Esophagus squamous epithelium (tissue), 4 donors: ENCODE data around the gene CD164L2.

Experiments
- CTCF ChIP-seq, 6 experiments: fragments of 450-650 bp in 4 of 6; fragments of 200-600 bp in 2 of 6; sonication (generic) in 2 of 6; IDR thresholded peaks; one replicate each; pipeline ENCODE4 v1.5.1; 2016 to 2019; ENCODE audit warnings: antibody characterized with exemption in 6 of 6, mild to moderate bottlenecking in 4 of 6, moderate library complexity in 4 of 6
- POLR2A ChIP-seq, 4 donors: fragments of 450-650 bp; IDR thresholded peaks; one replicate each; pipeline ENCODE4 v1.6.1; 2017; ENCODE audit warnings: antibody characterized with exemption in 4 of 4, mild to moderate bottlenecking in 4 of 4, moderate library complexity in 3 of 4

GRCh38 chr1:27394925-27395324, 11.8 kb upstream of the CD164L2 start:
- TF ChIP-seq POLR2A (IDR thresholded peaks at IDR 0.05): no peak
- no peak for TF ChIP-seq CTCF (IDR thresholded peaks at IDR 0.05)
